Right atrium auricular region (tissue), 2 donors: ENCODE data around the gene HOXB8. TPM values are rescaled to one million over a fixed set of nuclear protein-coding genes. Genes with fewer than 3 reads are reported as not detected.

Experiments
- DNase-seq: peaks from one replicate; pipeline ENCODE4 v3.0.0-alpha.2; 2019; ENCODE audit warnings: low spot score
- H3K27ac ChIP-seq, 2 donors: fragments of 200-600 bp; sonication (generic); 1 replicate in 1 of 2; 2 replicates in 1 of 2; pipeline ENCODE4 v1.5.1; 2016 to 2019
- H3K27me3 ChIP-seq, 2 donors: fragments of 200-600 bp; sonication (generic); one replicate each; pipeline versions ENCODE4 v1.5.1 to v1.6.0; 2017 to 2019
- H3K36me3 ChIP-seq: fragments of 200-600 bp; sonication (generic); one replicate; pipeline ENCODE4 v1.5.1; 2016
- H3K4me1 ChIP-seq, 2 donors: fragments of 200-600 bp; sonication (generic); one replicate each; pipeline versions ENCODE4 v1.5.1 to v1.6.0; 2017 to 2019
- H3K4me3 ChIP-seq, 2 donors: fragments of 200-600 bp; sonication (generic); 1 replicate in 1 of 2; 2 replicates in 1 of 2; pipeline ENCODE4 v1.5.1; 2017 to 2019; ENCODE audit warnings: mild to moderate bottlenecking in 1 of 2, moderate library complexity in 1 of 2
- H3K9me3 ChIP-seq, 2 donors: fragments of 200-600 bp; sonication (generic); one replicate each; pipeline ENCODE4 v1.5.1; 2019
- total RNA-seq, 2 donors: library from RNA; depleted of rRNA; stranded (reverse); fragments of >200 nt; gene quantifications; one replicate each; pipeline ENCODE4 v1.1.0, GENCODE V29; 2016
- TF ChIP-seq, protein P1 (sequence below), 2 donors: fragments of 200-600 bp; sonication (generic); IDR thresholded peaks; one replicate each; pipeline ENCODE4 v1.5.1; 2019; ENCODE audit warnings: antibody characterized with exemption in 2 of 2

Gene HOXB8
- total RNA-seq, 2 donors from 2014 or later = not detected

GRCh38 chr17:48647103-48647962, 32.2 kb upstream of the HOXB8 start:
- H3K27ac ChIP-seq = no peak overlapping the region
- DNase-seq = no peak
- TF ChIP-seq, protein P1, sequence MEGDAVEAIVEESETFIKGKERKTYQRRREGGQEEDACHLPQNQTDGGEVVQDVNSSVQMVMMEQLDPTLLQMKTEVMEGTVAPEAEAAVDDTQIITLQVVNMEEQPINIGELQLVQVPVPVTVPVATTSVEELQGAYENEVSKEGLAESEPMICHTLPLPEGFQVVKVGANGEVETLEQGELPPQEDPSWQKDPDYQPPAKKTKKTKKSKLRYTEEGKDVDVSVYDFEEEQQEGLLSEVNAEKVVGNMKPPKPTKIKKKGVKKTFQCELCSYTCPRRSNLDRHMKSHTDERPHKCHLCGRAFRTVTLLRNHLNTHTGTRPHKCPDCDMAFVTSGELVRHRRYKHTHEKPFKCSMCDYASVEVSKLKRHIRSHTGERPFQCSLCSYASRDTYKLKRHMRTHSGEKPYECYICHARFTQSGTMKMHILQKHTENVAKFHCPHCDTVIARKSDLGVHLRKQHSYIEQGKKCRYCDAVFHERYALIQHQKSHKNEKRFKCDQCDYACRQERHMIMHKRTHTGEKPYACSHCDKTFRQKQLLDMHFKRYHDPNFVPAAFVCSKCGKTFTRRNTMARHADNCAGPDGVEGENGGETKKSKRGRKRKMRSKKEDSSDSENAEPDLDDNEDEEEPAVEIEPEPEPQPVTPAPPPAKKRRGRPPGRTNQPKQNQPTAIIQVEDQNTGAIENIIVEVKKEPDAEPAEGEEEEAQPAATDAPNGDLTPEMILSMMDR (IDR thresholded peaks at IDR 0.05) = no peak
- no peaks in the 10 kb centered on the region for H3K9me3 ChIP-seq
- H3K27me3 ChIP-seq = peaks cover 22 to 23% of the 10 kb centered on the region in 2 donors
- no peaks in the 10 kb centered on the region for H3K36me3 ChIP-seq
- peak overlapping the region in 1 of 2 donors; percentile 40 for H3K4me3 ChIP-seq
- H3K4me1 ChIP-seq = peaks cover 0 to 15% of the 10 kb centered on the region in 2 donors

- Histone ChIP-seq H3K4me3 (peak overlapping the region in 1 of 2 donors; percentile 1), H3K36me3 (no peaks in the 10 kb centered on the region), H3K27me3 (peaks cover 23 to 31% of the 10 kb centered on the region in 2 donors), H3K27ac (no peak overlapping the region), H3K4me1 (peaks cover 0 to 15% of the 10 kb centered on the region in 2 donors), H3K9me3 (no peaks in the 10 kb centered on the region)
- no peak for DNase-seq
- TF ChIP-seq, protein P1 (IDR thresholded peaks at IDR 0.05) = no peak
Observed at GRCh38 chr17:48646183-48647102, 31.4 kb upstream of the HOXB8 start.

DNA sequence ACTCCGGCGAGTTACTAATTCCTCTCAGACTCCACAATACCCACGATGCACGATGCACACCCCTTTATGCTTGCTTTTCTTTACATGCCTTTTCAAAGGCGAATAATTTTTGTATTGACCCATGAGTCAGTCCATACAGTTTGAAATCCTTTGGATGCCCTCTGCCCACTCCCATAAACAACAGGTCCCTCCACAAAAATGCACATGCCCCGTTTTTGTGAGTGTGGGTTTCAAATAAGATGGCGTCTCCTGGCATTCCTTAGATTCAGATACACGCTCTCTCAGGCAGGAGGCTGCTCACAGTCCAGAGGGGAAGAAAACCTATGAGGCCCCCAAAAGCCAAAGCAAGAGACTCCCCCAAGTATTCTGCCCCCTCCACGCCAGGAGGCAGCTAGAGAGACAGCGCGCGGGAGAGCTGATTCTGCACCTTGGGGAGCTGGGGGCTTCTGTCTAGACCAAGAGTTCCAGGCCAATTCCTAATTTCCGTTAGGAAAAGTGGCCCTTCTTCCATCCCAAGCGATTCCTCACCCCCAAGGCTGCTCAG, 30.6 kb upstream of the HOXB8 start:
- Histone ChIP-seq H3K27me3 (peaks cover 23 to 37% of the 10 kb centered on the region in 2 donors), H3K9me3 (no peaks in the 10 kb centered on the region), H3K4me1 (peaks cover 0 to 15% of the 10 kb centered on the region in 2 donors), H3K4me3 (no peak overlapping the region), H3K27ac (no peak overlapping the region), H3K36me3 (no peaks in the 10 kb centered on the region)
- no peak for DNase-seq
- TF ChIP-seq, protein P1 (IDR thresholded peaks at IDR 0.05) = no peak

DNA sequence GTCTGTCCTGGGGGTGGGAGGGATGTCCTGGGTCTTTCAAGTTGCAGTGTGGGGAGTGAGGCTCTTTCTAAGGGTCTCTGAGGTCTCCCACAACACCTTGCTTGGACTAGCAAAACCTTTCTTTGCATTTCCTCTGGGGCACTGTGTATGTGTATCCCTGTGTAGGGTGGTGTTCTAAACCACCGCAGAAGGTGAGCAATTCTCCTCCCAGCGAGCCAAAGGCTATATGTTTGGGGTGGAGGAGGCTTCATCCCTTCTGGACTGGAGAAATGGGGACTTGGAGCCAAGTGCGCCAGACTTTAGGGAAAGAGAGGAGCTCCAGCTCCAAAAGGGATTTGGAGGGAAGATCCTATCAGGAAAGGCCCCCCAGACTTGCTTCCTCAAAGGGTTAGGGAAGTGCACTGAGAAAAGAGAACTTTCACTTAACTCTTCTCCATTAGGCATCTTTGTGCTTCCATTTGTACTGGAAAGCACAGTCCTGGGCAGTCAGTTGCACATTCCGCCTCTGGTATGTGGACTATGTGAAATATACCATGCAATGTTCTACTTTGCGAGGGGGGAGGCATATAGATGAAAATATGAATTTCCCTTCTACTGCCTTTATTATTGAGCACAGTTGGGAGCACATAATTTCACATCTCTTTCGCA, 29.9 kb upstream of the HOXB8 start:
- Histone ChIP-seq H3K27ac (no peak overlapping the region), H3K4me3 (no peak overlapping the region), H3K4me1 (peaks cover 0 to 15% of the 10 kb centered on the region in 2 donors), H3K27me3 (peaks cover 23 to 37% of the 10 kb centered on the region in 2 donors), H3K36me3 (no peaks in the 10 kb centered on the region), H3K9me3 (no peaks in the 10 kb centered on the region)
- no peak for DNase-seq
- TF ChIP-seq, protein P1 (IDR thresholded peaks at IDR 0.05) = no peak

DNA sequence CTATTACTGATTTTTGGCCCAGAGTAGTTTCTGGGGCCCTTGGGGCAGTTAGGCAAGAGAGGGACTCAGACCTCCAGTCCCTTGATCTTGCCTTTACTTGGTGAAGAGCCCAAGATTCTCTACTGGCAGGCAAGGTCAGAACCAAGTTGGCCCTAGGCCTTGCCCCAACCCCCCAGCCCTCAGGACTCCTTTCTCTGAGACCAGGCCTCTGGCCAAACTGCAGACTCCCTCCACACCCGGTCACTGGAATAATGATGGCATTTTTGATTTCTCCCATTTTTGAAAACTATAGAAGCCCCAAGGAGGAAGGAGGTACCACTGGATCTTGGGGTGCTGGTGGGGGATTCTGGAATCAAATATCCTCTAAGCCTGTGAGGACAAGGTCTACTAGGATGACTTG, 29.1 kb upstream of the HOXB8 start:
- Histone ChIP-seq H3K9me3 (no peaks in the 10 kb centered on the region), H3K4me3 (no peak overlapping the region), H3K27ac (no peak overlapping the region), H3K36me3 (no peaks in the 10 kb centered on the region), H3K27me3 (peaks cover 23 to 37% of the 10 kb centered on the region in 2 donors), H3K4me1 (peaks cover 0 to 15% of the 10 kb centered on the region in 2 donors)
- DNase-seq = no peak
- TF ChIP-seq, protein P1 (IDR thresholded peaks at IDR 0.05) = no peak
